Panc1 (cell line): Measurements from ENCODE around the gene DPM1. TPM values are rescaled to one million over a fixed set of nuclear protein-coding genes. Genes with fewer than 3 reads are reported as not detected.

ENCODE experiments used
- ATAC-seq: fragments of 200-7000 bp; cut with Tn5 transposase; 2 replicates; pipeline ENCODE4 v1.9.1; 2020; ENCODE audit warnings: mild to moderate bottlenecking, moderate library complexity
- BruUV-seq: library from RNA; stranded (reverse); fragments of 400-500 nt; replicated peaks from 2 replicates; lab custom pipeline; 2021; lab: Mats Ljungman, UMichigan
- CTCF ChIA-PET: fragments of 300-600 bp; sonication (Branson Sonifier 250); formaldehyde crosslinking; loops from one replicate; lab custom pipeline; 2022; ENCODE audit warnings: antibody characterized with exemption; lab: Charles Lee
- POLR2A ChIA-PET: fragments of 300-600 bp; sonication (Branson Sonifier 250); formaldehyde crosslinking; loops from one replicate; lab custom pipeline; 2022; ENCODE audit warnings: antibody characterized with exemption; lab: Charles Lee
- DNase-seq: peaks from one replicate; pipeline ENCODE4 v3.0.0-alpha.2; 2010; ENCODE audit warnings: low read depth, low spot score
- H3K27ac ChIP-seq: 2 replicates; pipeline ENCODE4 v1.5.1; 2011; ENCODE audit warnings: mild to moderate bottlenecking, low read length, inconsistent platforms
- H3K27me3 ChIP-seq: fragments of 200-500 bp; sonication (Bioruptor generic); 2 replicates; pipeline ENCODE4 v1.6.0; 2014; ENCODE audit warnings: low read length, inconsistent platforms; ENCODE audit not compliant: control insufficient read depth, insufficient read depth
- H3K36me3 ChIP-seq: fragments of 200-500 bp; sonication (Bioruptor generic); 2 replicates; pipeline ENCODE4 v1.5.1; 2014; ENCODE audit warnings: inconsistent platforms, mild to moderate bottlenecking, low read length, moderate library complexity; ENCODE audit not compliant: control insufficient read depth, insufficient read depth
- H3K4me1 ChIP-seq: 2 replicates; pipeline ENCODE4 v1.5.1; 2011; ENCODE audit warnings: inconsistent platforms, mild to moderate bottlenecking, low read length, moderate library complexity; ENCODE audit not compliant: control insufficient read depth, insufficient read depth
- H3K4me3 ChIP-seq, 2 experiments: 2 replicates each; pipeline ENCODE4 v1.5.1; 2011 to 2012; ENCODE audit warnings: low read depth in 2 of 2, low read length in 2 of 2, mild to moderate bottlenecking in 2 of 2, inconsistent platforms in 1 of 2, moderate library complexity in 1 of 2
- H3K9me3 ChIP-seq: fragments of 200-500 bp; sonication (Bioruptor generic); 2 replicates; pipeline ENCODE4 v1.5.1; 2014; ENCODE audit warnings: low read depth, mild to moderate bottlenecking, inconsistent platforms, low read length, moderate library complexity; ENCODE audit not compliant: control insufficient read depth, insufficient read depth
- CTCF ChIP-seq: fragments of 450-650 bp; IDR thresholded peaks from 2 replicates; pipeline ENCODE4 v1.5.1; 2017; ENCODE audit warnings: mild to moderate bottlenecking
- POLR2AphosphoS5 ChIP-seq: IDR thresholded peaks from 2 replicates; pipeline ENCODE4 v1.6.1; 2012; ENCODE audit warnings: mild to moderate bottlenecking, low read depth, low read length, moderate library complexity
- REST ChIP-seq, 2 experiments: IDR thresholded peaks; 2 replicates each; pipeline ENCODE4 v1.6.1; 2011 to 2012; ENCODE audit warnings: low read depth in 2 of 2, control low read depth in 1 of 2, low read length in 1 of 2, mild to moderate bottlenecking in 1 of 2, moderate library complexity in 1 of 2; ENCODE audit not compliant: insufficient read depth in 1 of 2
- SIN3A ChIP-seq: IDR thresholded peaks from 2 replicates; pipeline ENCODE4 v1.6.1; 2012; ENCODE audit warnings: low read depth, mild to moderate bottlenecking, low read length, moderate library complexity, borderline replicate concordance; ENCODE audit not compliant: insufficient read depth
- TCF7L2 ChIP-seq: IDR thresholded peaks from 2 replicates; pipeline ENCODE4 v1.6.1; 2011; ENCODE audit warnings: mild to moderate bottlenecking, low read depth, low read length, inconsistent platforms
- in situ Hi-C: cut with HindIII; loops from 2 replicates; pipeline ENCODE4 v1.10.0; 2016; ENCODE audit warnings: low sequenced_read_pairs, low pct_unique_long_range_greater_than_20kb
- intact Hi-C: fragments of 100-400 bp; cut with micrococcal nuclease; formaldehyde crosslinking; loops from one replicate; pipeline ENCODE4 v1.10.0; 2022; ENCODE audit not compliant: unreplicated experiment
- total RNA-seq: library from RNA; stranded (reverse); gene quantifications from one replicate; pipeline ENCODE4 v1.2.1, GENCODE V29; 2021; ENCODE audit not compliant: unreplicated experiment

Gene DPM1
- total RNA-seq, 1 experiment from 2014 or later, result 50.2 TPM

- no peak for TF ChIP-seq TCF7L2
- no peak for TF ChIP-seq SIN3A
- TF ChIP-seq CTCF, result no peak
- TF ChIP-seq REST (IDR thresholded peaks at IDR 0.05; ENCODE audit: insufficient read depth in 1 of 2, low read depth in 2 of 2, low read length in 1 of 2), result no peak
- no peak for TF ChIP-seq POLR2AphosphoS5
- H3K9me3 ChIP-seq, result no peaks in the 10 kb centered on the region
- H3K4me1 ChIP-seq, result peaks cover 49% of the 10 kb centered on the region
- intact Hi-C loops (no loop called here), in situ Hi-C loops (no loop called here)
- H3K36me3 ChIP-seq, result peaks cover 17% of the 10 kb centered on the region; the same call in 1 of the 2 replicates
- ATAC-seq (no peak), DNase-seq (no peak)
- CTCF ChIA-PET, result no interaction called here
- no peak overlapping the region for H3K4me3 ChIP-seq
- H3K27me3 ChIP-seq, result no peaks in the 10 kb centered on the region
- BruUV-seq, result TSS peak; percentile 7
- H3K27ac ChIP-seq, result no peak overlapping the region; the same call in 1 of the 2 replicates
- POLR2A ChIA-PET, result no interaction called here
These were observed 39.9 kb downstream of the DPM1 start for GRCh38 chr20:50918403-50918802.

- ATAC-seq, result no peak
- intact Hi-C loops (no loop called here), in situ Hi-C loops (no loop called here)
- Histone ChIP-seq H3K4me1 (peaks cover 49% of the 10 kb centered on the region), H3K27me3 (no peaks in the 10 kb centered on the region), H3K27ac (no peak overlapping the region), H3K4me3 (no peak overlapping the region), H3K9me3 (no peaks in the 10 kb centered on the region), H3K36me3 (peaks cover 19% of the 10 kb centered on the region; the same call in 1 of the 2 replicates)
- no peak for TF ChIP-seq REST (IDR thresholded peaks at IDR 0.05; ENCODE audit: insufficient read depth in 1 of 2, low read depth in 2 of 2, low read length in 1 of 2)
- TF ChIP-seq CTCF, result no peak
- TF ChIP-seq TCF7L2, result no peak
- no peak for TF ChIP-seq POLR2AphosphoS5
- no peak for TF ChIP-seq SIN3A
- ChIA-PET CTCF (interaction anchor here (0.7 kb wide), 1 partner anchor 124 kb away, joined by 12 read pairs; no protein-coding TSS in a partner anchor), POLR2A (interaction anchor here (0.5 to 0.8 kb wide), 2 partner anchors 14 to 70 kb away, joined by 4 to 5 read pairs; partner anchors contain the start of gene ADNP)
- no peak for DNase-seq
- BruUV-seq, result no TSS peak
These were observed 41.4 kb downstream of the DPM1 start for GRCh38 chr20:50916934-50917333.
